GM12878 (cell line): ENCODE results near the gene MGME1. TPM values are rescaled to one million over a fixed set of nuclear protein-coding genes. Genes with fewer than 3 reads are reported as not detected.

ENCODE experiments used
- ATAC-seq: fragments of 200-7000 bp; cut with Tn5 transposase; 3 replicates; pipeline ENCODE4 v1.9.1; 2020; ENCODE audit warnings: mild to moderate bottlenecking, moderate library complexity
- BruUV-seq: library from RNA; stranded (reverse); fragments of 400-500 nt; replicated peaks from 2 replicates; lab custom pipeline; 2021; lab: Mats Ljungman, UMichigan
- CTCF ChIA-PET: fragments of 300-600 bp; sonication (Branson Sonifier 250); formaldehyde crosslinking; extraction: SDS; loops from one replicate; lab custom pipeline; 2021; ENCODE audit warnings: inconsistent platforms; lab: Yijun Ruan, JAX
- POLR2A ChIA-PET: fragments of 350-600 bp; formaldehyde crosslinking; extraction: SDS; loops from one replicate; lab custom pipeline; 2021; ENCODE audit warnings: inconsistent platforms; lab: Charles Lee
- RAD21 ChIA-PET: fragments of 300-600 bp; sonication (Branson Sonifier 250); formaldehyde crosslinking; loops from one replicate; lab custom pipeline; 2023; ENCODE audit warnings: antibody characterized with exemption; ENCODE audit not compliant: unreplicated experiment; lab: Charles Lee
- SMC1A ChIA-PET: fragments of 300-600 bp; sonication (Branson Sonifier 250); formaldehyde crosslinking; loops from one replicate; lab custom pipeline; 2023; ENCODE audit not compliant: unreplicated experiment, uncharacterized antibody; lab: Charles Lee
- DNase-seq: peaks from one replicate; pipeline ENCODE4 v3.0.0-alpha.2; 2011; ENCODE audit warnings: low read depth, low spot score
- FAIRE-seq: peaks from 3 replicates; lab custom pipeline; 2011; peaks lifted over from hg19 to GRCh38; lab: Jason Lieb, UNC
- H2AFZ ChIP-seq: 2 replicates; pipeline ENCODE4 v1.6.0; 2011; ENCODE audit warnings: low read depth, low read length, control low read depth; ENCODE audit not compliant: control insufficient read depth
- H3K27ac ChIP-seq: 2 replicates; pipeline ENCODE4 v1.5.1; 2011; ENCODE audit warnings: control low read depth; ENCODE audit not compliant: control insufficient read depth, insufficient read depth
- H3K27me3 ChIP-seq, 2 experiments: replicated peaks in 1 of 2; 2 replicates each; pipeline versions ENCODE4 v1.6.0 to v1.6.1; 2011; ENCODE audit warnings: low read length in 1 of 2; ENCODE audit not compliant: control insufficient read depth in 2 of 2, insufficient read depth in 2 of 2
- H3K36me3 ChIP-seq, 2 experiments: 2 replicates each; pipeline ENCODE4 v1.5.1; 2011; ENCODE audit warnings: low read length in 1 of 2; ENCODE audit not compliant: control insufficient read depth in 2 of 2, insufficient read depth in 2 of 2
- H3K4me1 ChIP-seq: 2 replicates; pipeline ENCODE4 v1.6.1; 2011; ENCODE audit warnings: mild to moderate bottlenecking, low read length, moderate library complexity, mixed read lengths; ENCODE audit not compliant: control insufficient read depth, insufficient read depth
- H3K4me2 ChIP-seq: 2 replicates; pipeline ENCODE4 v1.6.0; 2011; ENCODE audit warnings: control low read depth; ENCODE audit not compliant: control insufficient read depth, insufficient read depth
- H3K4me3 ChIP-seq: fragments of 200-600 bp; sonication (generic); 2 replicates; pipeline ENCODE4 v1.5.1; 2016
- H3K79me2 ChIP-seq: 2 replicates; pipeline ENCODE4 v1.6.0; 2011; ENCODE audit warnings: low read length; ENCODE audit not compliant: control insufficient read depth, insufficient read depth
- H3K9ac ChIP-seq: 2 replicates; pipeline ENCODE4 v1.8.0; 2011; ENCODE audit warnings: low read length, control low read depth, mixed read lengths; ENCODE audit not compliant: control insufficient read depth, insufficient read depth
- H3K9me3 ChIP-seq: replicated peaks from 3 replicates; pipeline ENCODE4 v1.5.1; 2011; ENCODE audit warnings: mild to moderate bottlenecking, low read length; ENCODE audit not compliant: control insufficient read depth, insufficient read depth
- H4K20me1 ChIP-seq: 2 replicates; pipeline ENCODE4 v1.6.0; 2011; ENCODE audit not compliant: control insufficient read depth, insufficient read depth
- CBX3 ChIP-seq: fragments of 200-600 bp; sonication (generic); IDR thresholded peaks from 2 replicates; pipeline ENCODE4 v1.6.1; 2016; ENCODE audit warnings: low read depth, borderline replicate concordance
- CHD4 ChIP-seq: fragments of 200-600 bp; sonication (generic); IDR thresholded peaks from 2 replicates; pipeline ENCODE4 v1.6.1; 2016; ENCODE audit warnings: mild to moderate bottlenecking
- FOS ChIP-seq: IDR thresholded peaks from 3 replicates; pipeline ENCODE4 v1.6.1; 2011; ENCODE audit warnings: borderline replicate concordance; ENCODE audit not compliant: insufficient read length; ENCODE audit errors: extremely low read depth
- HCFC1 ChIP-seq: fragments of 150-350 bp; IDR thresholded peaks from 2 replicates; pipeline ENCODE4 v1.6.1; 2014; ENCODE audit warnings: low read length
- LARP7 ChIP-seq: fragments of 450-650 bp; IDR thresholded peaks from 2 replicates; pipeline ENCODE4 v1.6.1; 2017; ENCODE audit warnings: mild to moderate bottlenecking
- MTA2 ChIP-seq: fragments of 450-650 bp; IDR thresholded peaks from 2 replicates; pipeline ENCODE4 v1.6.1; 2016; ENCODE audit warnings: low read depth, mild to moderate bottlenecking, moderate library complexity
- NFIC ChIP-seq: IDR thresholded peaks from 2 replicates; pipeline ENCODE4 v1.6.1; 2012; ENCODE audit warnings: low read depth, mild to moderate bottlenecking, inconsistent platforms, low read length, moderate library complexity
- PAX8 ChIP-seq: fragments of 450-650 bp; IDR thresholded peaks from 2 replicates; pipeline ENCODE4 v1.6.1; 2017; ENCODE audit warnings: mild to moderate bottlenecking, moderate library complexity
- REST ChIP-seq: IDR thresholded peaks from 2 replicates; pipeline ENCODE4 v1.6.1; 2012; ENCODE audit warnings: mild to moderate bottlenecking, low read depth, low read length
- SUPT20H ChIP-seq: IDR thresholded peaks from 2 replicates; pipeline ENCODE4 v1.6.1; 2011; ENCODE audit warnings: low read depth, mild to moderate bottlenecking, low read length, moderate library complexity, borderline replicate concordance; ENCODE audit not compliant: control insufficient read depth
- TCF12 ChIP-seq: IDR thresholded peaks from 2 replicates; pipeline ENCODE4 v1.6.1; 2011; ENCODE audit warnings: low read depth, mild to moderate bottlenecking, low read length
- ZSCAN29 ChIP-seq: fragments of 450-650 bp; IDR thresholded peaks from 2 replicates; pipeline ENCODE4 v1.6.1; 2017; ENCODE audit warnings: mild to moderate bottlenecking, moderate library complexity
- WGBS: methylation state at CpG from one replicate; pipeline ENCODE4 v1.1.6; 2016; ENCODE audit warnings: low lambda C conversion rate; ENCODE audit not compliant: insufficient replicate concordance, insufficient coverage; ENCODE audit errors: missing lambda C conversion rate; 5-methylcytosine and 5-hydroxymethylcytosine counted together
- in situ Hi-C: fragments of 300-500 bp; cut with MboI; formaldehyde crosslinking; loops from 9 replicates; pipeline ENCODE4 v1.14.3; 2018; ENCODE audit warnings: mixed read lengths
- intact Hi-C: fragments of 100-400 bp; cut with micrococcal nuclease; formaldehyde crosslinking; loops from one replicate; pipeline ENCODE4 v1.14.2; 2022; ENCODE audit not compliant: unreplicated experiment
- polyA plus RNA-seq, 11 experiments: library from polyadenylated mRNA; depleted of rRNA in 4 of 11; unstranded in 6 of 11; stranded (reverse) in 5 of 11; fragments of >200 nt; fragmentation: Nextera tagmentation in 4 of 11; fragmentation: Illumina TruSeq in 1 of 11; extraction: Ambion mirVana in 4 of 11; extraction: Trizol in 1 of 11; gene quantifications; 1 replicate in 1 of 11; 2 replicates in 10 of 11; pipeline versions ENCODE4 v1.2.1 to v1.2.3, GENCODE V29; 2011 to 2016; ENCODE audit warnings: inconsistent platforms in 2 of 11, missing spikeins in 2 of 11, low read depth in 1 of 11
- total RNA-seq, 4 experiments: library from RNA; depleted of rRNA in 3 of 4; stranded (reverse); fragments of >200 nt in 3 of 4; fragmentation: Illumina TruSeq in 1 of 4; extraction: Trizol in 1 of 4; gene quantifications; 2 replicates each; pipeline versions ENCODE4 v1.2.1 to v1.2.3, GENCODE V29; 2013 to 2021
- TF ChIP-seq, protein P1 (sequence below): fragments of 450-650 bp; IDR thresholded peaks from 2 replicates; pipeline ENCODE4 v1.6.1; 2017; ENCODE audit warnings: low read depth, mild to moderate bottlenecking, moderate library complexity

MGME1 gene
- total and polyA plus RNA-seq, 10 of the 15 experiments (the other 5 are each of a cell fraction or from before 2014, with no cell fraction given), result 13.4 to 44.8 (median 30.6) TPM

GRCh38 chr20:18011951-18012645 lies 43.3 kb downstream of the MGME1 start (continued):
- TF ChIP-seq LARP7 (no peak), HCFC1 (no peak), SUPT20H (no peak), TCF12 (no peak), MTA2 (no peak), FOS (no peak)

GRCh38 chr20:18012901-18013300 lies 44.1 kb downstream of the MGME1 start:
- FAIRE-seq, result no peak
- no TSS peak for BruUV-seq
- no peak overlapping the region for H3K27ac ChIP-seq
- WGBS, result 98% methylated on average over 2 of the region's 2 CpGs
- no peaks in the 10 kb centered on the region for H3K27me3 ChIP-seq
- CTCF ChIA-PET, result interaction anchor here (0.8 to 0.9 kb wide), 2 partner anchors 10 to 22 kb away, joined by 3 to 5 read pairs; no protein-coding TSS in a partner anchor
- H3K79me2 ChIP-seq, result no peaks in the 10 kb centered on the region
- no peak for ATAC-seq
- H3K4me3 ChIP-seq, result no peak overlapping the region
- no peak overlapping the region for H3K4me2 ChIP-seq
- H3K4me1 ChIP-seq, result no peaks in the 10 kb centered on the region
- SMC1A ChIA-PET, result interaction anchor here (0.7 to 0.9 kb wide), 2 partner anchors 9 to 145 kb away, joined by 3 read pairs; no protein-coding TSS in a partner anchor
- H3K9ac ChIP-seq, result no peak overlapping the region
- no peaks in the 10 kb centered on the region for H3K9me3 ChIP-seq
- intact Hi-C loops, result no loop called here
- H4K20me1 ChIP-seq, result no peaks in the 10 kb centered on the region
- DNase-seq, result no peak
- H2AFZ ChIP-seq, result no peak overlapping the region
- H3K36me3 ChIP-seq, result no peaks in the 10 kb centered on the region
- POLR2A ChIA-PET, result interaction anchor here (0.6 kb wide), 1 partner anchor 106 kb away, joined by 7 read pairs; no protein-coding TSS in a partner anchor
- RAD21 ChIA-PET, result interaction anchor here (1.0 kb wide), 1 partner anchor 74 kb away, joined by 3 read pairs; no protein-coding TSS in a partner anchor
- in situ Hi-C loops, result no loop called here
- TF ChIP-seq PAX8 (no peak), MTA2 (no peak), CBX3 (no peak), TCF12 (no peak), ZSCAN29 (no peak), CHD4 (no peak), REST (no peak), NFIC (no peak)
- TF ChIP-seq, protein P1, sequence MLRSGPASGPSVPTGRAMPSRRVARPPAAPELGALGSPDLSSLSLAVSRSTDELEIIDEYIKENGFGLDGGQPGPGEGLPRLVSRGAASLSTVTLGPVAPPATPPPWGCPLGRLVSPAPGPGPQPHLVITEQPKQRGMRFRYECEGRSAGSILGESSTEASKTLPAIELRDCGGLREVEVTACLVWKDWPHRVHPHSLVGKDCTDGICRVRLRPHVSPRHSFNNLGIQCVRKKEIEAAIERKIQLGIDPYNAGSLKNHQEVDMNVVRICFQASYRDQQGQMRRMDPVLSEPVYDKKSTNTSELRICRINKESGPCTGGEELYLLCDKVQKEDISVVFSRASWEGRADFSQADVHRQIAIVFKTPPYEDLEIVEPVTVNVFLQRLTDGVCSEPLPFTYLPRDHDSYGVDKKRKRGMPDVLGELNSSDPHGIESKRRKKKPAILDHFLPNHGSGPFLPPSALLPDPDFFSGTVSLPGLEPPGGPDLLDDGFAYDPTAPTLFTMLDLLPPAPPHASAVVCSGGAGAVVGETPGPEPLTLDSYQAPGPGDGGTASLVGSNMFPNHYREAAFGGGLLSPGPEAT, result no peak
